Ramos (cell line): ENCODE measurements around the gene CHMP5.

Experiments used
- in situ Hi-C: fragments of 300-500 bp; cut with MboI; formaldehyde crosslinking; loops from one replicate; pipeline ENCODE4 v1.14.3; 2022; ENCODE audit warnings: low sequenced_read_pairs; ENCODE audit not compliant: unreplicated experiment

CHMP5 gene

DNA sequence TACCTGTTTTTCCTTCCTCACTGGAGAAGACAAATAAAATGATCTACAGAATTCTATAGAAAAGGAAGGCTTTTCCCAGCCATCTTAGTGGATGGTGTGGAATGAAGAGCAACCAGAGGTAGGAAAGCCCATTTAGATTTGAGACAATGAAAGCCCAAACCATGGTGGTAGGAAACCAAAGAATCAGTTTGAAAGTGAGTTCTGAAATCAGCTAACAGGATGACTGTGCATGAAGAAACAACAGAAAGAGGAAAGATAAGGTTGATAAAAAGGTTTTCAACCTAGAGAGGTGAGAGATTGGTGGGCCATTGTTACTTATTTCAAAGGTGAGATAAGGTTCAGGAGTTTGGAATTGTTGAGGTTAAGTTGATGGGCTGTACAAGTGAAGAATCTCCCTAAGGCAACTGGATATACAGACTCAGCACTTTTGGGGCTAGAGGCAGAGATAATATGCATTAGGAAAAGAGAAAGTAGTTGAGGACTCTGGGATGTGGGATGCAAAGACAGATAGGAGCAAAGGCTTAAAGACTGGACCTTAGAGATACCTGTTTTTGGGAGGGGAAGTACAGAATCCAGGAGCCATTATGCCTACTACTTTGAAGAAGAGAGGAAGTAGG, 2.4 kb downstream of the CHMP5 start:
- in situ Hi-C loops = no loop called here

GRCh38 chr9:33270146-33270545, 5.3 kb downstream of the CHMP5 start:
- in situ Hi-C loops = no loop called here

DNA sequence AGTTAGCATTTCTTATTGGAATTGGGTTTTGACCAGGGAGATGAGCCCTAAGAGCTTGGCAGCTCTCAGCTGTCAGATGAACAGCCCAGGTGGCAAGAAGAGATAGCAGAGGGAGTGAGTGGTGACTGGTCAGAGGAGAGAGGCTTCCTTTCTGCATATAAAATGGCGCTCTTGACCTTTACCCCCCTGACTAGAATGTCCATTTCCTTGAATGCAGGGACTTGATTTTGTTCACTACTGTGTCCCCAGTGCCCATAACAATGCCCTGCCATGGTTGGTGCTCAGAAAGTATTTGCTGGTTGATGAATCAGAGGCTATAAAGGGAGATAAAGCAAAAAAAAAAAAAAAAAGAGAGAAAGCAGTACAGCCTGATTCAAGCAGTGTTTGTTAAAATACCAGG, 7.2 kb downstream of the CHMP5 start:
- in situ Hi-C loops = no loop called here

- in situ Hi-C loops = no loop called here
Observed at GRCh38 chr9:33273266-33273971, 8.6 kb downstream of the CHMP5 start.

DNA sequence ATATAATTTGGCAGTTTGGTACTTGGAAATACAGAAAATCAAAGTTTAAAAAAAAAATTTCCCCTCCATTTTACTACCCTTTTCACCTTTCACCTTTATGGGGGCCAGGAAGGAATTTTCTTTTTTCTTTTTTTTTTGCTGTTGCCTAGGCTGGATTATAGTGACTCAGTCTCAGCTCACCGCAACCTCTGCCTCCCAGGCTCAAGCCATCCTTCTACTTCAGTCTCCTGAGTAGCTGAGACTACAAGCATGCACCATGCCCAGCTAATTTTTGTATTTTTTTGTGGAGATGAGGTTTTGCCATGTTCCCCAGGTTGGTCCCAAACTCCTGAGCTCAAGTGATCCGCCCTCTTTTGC, 9.1 kb downstream of the CHMP5 start:
- in situ Hi-C loops = no loop called here

DNA sequence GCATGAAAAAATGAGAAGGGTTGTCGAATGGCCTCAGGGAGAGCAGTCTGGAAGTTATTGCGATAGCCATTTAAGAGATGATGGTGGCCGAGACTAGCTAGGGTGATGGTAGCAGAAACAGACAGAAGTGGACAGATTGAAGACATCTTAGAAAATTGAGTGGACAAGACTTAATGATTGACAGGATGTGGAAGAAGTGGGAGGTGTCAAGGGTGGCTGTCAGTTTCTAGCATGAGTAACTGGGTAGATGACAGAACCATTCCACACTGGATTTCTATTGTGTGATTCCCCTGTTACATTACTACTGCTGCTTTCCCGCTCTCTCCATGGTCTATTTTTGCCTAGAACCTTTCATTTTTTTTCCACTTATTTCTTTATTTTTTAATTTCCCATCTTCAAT, 12.6 kb downstream of the CHMP5 start:
- in situ Hi-C loops = no loop called here

DNA sequence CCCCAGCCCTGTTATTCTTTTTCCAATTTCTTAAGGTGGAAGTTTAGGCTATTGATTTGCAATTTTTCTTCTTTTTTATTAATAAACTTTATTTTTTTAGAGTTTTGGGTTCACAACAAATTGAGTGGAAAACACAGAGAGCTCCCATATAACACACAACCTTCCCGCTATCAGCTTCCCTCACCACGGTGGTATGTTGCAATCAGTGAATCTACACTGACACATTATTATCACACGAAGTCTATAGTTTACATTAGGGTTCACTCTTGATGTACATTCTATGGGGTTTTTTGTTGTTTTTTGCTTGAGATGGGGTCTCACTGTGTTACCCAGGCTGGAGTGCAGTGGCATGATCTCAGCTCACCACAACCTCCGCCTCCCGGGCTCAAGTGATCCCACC, 20.7 kb downstream of the CHMP5 start:
- in situ Hi-C loops = no loop called here

DNA sequence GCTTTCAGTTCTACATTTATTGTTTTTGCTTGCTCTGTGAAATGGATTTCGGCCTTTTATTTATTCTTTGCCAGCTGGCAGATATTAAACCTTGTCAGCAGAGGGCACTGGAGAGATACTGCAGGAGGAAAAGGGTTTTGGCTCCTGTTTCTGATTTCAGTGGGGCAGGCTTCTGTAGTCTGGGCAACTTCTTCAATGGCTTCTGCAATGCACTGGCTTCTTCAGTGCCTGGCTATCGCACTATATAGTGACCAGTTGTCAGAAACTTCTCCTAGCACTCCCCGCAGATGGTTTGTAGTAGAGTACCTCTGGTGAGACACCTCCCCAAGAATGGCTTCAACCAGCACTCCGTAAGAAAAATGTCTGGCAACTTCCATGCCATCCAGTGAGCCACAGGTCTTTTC, 22.2 kb downstream of the CHMP5 start:
- in situ Hi-C loops = no loop called here

DNA sequence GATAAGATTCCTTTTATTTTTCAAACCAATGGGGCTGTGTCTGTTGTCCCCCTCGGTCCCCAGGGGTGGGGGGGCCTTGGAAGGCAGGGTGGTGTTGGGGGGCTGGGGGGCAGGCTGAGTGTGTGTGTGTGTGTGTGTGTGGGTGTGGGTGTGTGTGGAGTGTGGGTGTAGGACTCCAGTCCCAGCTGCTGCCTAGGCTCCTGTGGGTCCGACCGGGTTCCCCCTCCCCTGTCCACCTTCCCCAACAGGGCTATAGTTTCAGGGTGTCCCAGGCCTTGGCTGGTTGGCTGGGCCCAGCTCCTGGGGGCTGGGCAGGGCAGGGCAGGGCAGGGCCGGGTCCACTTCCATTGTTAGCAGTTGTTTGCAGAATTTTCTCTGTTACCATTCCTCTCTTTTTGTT, 23.4 kb downstream of the CHMP5 start:
- in situ Hi-C loops = no loop called here

DNA sequence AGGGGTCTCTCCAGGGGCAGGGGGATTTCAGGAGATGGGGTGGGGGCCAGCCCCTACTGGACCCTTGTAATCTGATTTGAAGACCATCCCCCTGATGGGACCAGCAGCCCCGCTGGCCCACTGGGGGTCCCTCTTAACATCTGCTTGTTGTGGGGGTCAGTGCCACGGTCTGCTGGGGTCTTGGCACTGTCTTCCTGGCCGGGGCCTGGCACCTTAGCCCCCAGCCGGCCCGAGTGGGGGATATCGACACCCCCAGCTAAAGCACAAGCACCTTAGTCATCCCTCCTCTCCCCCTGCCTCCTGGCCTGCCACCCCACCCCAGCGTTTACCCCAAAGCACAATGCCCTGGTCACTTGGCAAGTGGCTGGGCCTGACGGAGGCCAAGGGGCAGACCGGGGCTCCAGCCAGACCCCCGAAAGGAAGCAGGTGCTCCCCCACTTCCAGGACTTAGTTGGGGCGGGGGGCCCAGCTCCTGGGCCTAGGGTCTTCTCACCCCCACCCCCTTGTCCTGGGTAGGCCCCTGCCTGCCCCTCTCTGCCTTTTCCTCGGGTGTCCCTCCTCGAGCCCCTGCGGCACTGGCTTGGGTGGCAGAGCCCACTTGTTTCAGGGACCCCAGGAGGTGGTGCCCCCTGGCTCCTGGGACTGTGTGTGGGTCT, 24.1 kb downstream of the CHMP5 start:
- in situ Hi-C loops = no loop called here

- in situ Hi-C loops = no loop called here
Observed at GRCh38 chr9:33289496-33289895, 24.6 kb downstream of the CHMP5 start.

GRCh38 chr9:33289936-33290246, 25.0 kb downstream of the CHMP5 start:
- in situ Hi-C loops = no loop called here

- in situ Hi-C loops = no loop called here
Observed at GRCh38 chr9:33290247-33291030, 25.6 kb downstream of the CHMP5 start, which contains the start of gene NFX1. TSS of gene NFX1 (plus strand) at chr9:33290516. CDS start at chr9:33290573, 57 bp downstream.

- in situ Hi-C loops = no loop called here
Observed at GRCh38 chr9:33291031-33291397, 26.2 kb downstream of the CHMP5 start.

DNA sequence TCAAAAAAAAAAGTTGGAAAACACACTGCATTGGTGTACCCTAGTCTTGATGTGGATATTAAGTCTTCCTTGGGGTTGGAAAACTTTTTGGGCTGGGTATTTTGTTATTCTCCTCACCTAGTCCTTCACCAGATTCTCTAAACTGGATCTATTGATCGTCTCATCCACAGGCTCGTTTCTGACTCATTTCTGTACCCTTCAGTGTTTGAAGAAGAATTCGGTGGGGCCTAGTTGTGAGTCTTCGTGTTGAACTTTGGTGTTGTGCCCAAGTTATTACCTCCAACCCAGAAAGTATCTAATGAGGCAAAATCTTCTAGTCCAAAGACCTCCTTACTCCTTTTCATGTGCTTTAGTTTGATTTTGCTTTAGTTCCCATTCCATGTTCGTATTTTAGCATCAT, 27.1 kb downstream of the CHMP5 start:
- in situ Hi-C loops = no loop called here

- in situ Hi-C loops = no loop called here
Observed at GRCh38 chr9:33293782-33294181, 28.9 kb downstream of the CHMP5 start.

GRCh38 chr9:33294670-33295432, 30.0 kb downstream of the CHMP5 start:
- in situ Hi-C loops = no loop called here

DNA sequence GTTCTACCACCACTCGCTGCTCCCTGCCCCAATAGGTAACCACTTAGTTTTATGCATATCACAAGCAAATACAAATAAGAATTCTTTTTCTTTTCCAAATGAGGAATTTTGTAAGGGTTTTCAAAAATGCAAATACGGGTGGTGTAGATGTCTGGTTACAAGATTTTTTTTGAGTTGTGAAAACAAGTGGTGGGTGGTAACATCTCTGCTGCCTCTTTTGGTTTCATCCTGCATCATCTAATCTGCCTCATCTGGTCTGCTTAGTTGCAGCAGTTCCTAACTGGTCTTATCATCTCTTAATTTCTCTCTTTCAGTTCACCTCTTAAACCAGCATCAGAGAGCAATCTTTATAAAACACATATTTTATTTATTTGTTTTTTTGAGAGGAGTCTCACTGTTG, 30.7 kb downstream of the CHMP5 start:
- in situ Hi-C loops = no loop called here

- in situ Hi-C loops = no loop called here
Observed at GRCh38 chr9:33297432-33297831, 32.6 kb downstream of the CHMP5 start.

DNA sequence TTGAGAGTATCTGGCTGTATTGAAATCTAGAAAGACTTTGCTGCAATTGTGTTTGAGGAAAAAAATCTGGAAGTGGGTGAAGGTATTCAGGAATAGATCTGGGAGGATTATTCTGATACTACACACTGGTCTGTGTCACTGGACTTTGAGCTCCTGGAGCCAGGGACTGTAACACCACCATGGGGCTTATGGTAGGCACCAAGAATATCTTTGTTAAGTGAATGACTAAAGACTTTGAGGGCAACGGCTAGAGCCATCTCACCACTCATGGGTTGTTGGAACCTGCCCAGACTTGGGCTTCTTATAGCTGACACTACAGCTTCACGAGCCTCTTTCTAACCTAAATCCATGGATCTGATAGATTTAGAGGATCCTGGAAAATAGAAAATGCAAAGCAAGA, 35.7 kb downstream of the CHMP5 start:
- in situ Hi-C loops = loop anchor here (10.0 kb wide), 1 partner anchor 164 kb away; no protein-coding TSS in a partner anchor
